ENCODE results near the gene DOP1A.

Gene DOP1A

DNA sequence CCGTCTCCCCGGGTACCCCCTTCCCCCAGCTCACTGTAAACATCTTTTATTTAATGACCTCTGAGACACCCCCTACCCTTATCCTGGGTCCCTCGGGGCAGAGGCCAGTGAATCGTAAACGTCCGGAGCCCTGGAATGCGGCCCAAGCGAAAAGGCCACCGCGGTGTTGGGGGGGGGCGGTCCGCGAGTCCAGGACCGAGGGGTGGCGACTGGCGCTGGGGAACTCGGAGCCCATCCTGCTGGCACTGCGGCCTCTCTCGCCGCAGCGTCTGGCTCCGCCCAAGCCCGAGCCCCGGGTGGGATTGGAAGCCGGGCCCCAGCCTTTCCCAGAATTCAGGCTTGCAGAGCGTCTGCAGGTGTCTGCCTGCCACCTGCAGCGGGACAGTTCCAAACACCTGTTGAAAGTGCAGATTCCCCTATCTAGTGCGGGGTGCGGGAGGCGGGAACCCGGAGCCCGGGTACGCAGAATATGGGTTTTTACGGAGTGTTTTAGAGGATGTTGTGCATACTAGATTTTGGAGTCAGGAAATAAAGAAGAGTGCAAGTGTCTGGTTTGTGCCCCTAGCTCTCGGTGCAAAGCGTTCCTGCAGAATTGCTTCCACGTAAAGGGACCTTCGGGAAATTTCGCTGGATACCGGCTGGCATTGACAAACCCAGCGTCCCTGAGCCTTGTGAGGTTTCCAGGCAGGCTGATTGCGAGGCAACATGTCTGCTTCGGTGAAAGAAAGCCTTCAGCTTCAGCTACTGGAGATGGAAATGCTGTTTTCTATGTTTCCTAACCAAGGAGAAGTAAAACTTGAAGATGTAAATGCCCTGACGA lies 126.5 kb downstream of the DOP1A start:
- peak overlapping the region; percentile 86 for H3K4me3 ChIP-seq (ENCODE audit: low read length)
- TF ChIP-seq CTCF (conservative IDR thresholded peaks at IDR 0.05; ENCODE audit: low read length) = no peak
- DNase-seq (ENCODE audit: low read depth) = peak; percentile 21

- peak; percentile 39 for DNase-seq (ENCODE audit: low read depth)
- TF ChIP-seq CTCF (conservative IDR thresholded peaks at IDR 0.05; ENCODE audit: low read length) = no peak
These were observed 131.2 kb downstream of the DOP1A start for GRCh38 chr6:83198486-83199172.

DNA sequence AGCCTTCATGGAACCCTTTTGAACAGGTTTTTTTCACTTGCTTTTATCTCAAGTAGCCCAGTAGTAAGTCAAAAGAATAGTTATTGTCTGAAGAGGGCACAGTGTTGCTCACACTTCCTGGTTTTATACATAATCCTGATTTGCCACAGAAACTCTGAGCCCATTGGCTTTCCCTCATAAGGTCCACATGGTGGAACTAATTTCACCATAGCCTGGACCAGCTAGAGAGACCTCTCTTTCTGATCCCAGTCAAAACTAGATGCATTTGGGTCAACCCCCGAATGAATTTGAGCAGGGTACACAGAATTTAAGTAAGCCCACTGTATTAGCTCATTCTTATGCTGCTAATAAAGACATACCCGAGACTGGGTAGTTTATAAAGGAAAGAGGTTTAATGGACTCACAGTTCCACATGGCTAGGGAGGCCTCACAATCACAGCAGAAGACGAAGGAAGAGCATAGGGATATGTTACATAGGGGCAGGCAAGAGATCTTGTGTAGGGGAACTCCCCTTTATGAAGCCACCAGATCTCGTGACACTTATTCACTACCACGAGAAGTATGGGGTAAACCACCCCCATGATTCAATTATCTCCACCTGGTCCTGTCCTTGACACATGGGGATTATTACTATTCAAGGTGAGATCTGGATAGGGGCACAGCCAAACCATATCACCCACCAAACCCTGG lies 131.8 kb downstream of the DOP1A start:
- no peak for DNase-seq (ENCODE audit: low read depth)

More at GRCh38 chr6:83198486-83199172, 131.2 kb downstream of the DOP1A start:
- H3K4me3 ChIP-seq (ENCODE audit: low read length) = no peak overlapping the region

DNA sequence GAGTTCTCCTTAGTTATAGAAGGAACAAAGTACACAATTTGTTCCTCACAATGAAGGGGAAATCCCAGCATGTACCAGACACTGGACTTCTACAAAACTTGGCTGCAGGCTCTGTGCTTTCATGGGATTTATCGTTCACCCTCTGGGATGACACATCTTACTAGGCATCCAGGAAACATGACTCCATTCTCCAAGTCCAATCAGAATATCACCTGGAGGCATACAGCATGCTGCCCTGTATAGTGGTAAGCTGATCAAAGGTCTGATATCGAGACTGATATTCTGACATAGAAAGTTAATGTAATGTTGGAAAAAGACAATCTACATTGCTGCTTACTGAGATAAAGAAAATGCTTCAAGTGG lies 132.4 kb downstream of the DOP1A start:
- DNase-seq (ENCODE audit: low read depth) = peak; percentile 37
- no peak for TF ChIP-seq CTCF (conservative IDR thresholded peaks at IDR 0.05; ENCODE audit: low read length)
- no peak overlapping the region for H3K4me3 ChIP-seq (ENCODE audit: low read length)

More for the DNA sequence above, 131.8 kb downstream of the DOP1A start:
- H3K4me3 ChIP-seq (ENCODE audit: low read length) = no peak overlapping the region
- TF ChIP-seq CTCF (conservative IDR thresholded peaks at IDR 0.05; ENCODE audit: low read length) = no peak

- TF ChIP-seq CTCF (conservative IDR thresholded peaks at IDR 0.05; ENCODE audit: low read length) = no peak
- no peak overlapping the region for H3K4me3 ChIP-seq (ENCODE audit: low read length)
- no peak for DNase-seq (ENCODE audit: low read depth)
These were observed 134.6 kb downstream of the DOP1A start for GRCh38 chr6:83202031-83202430.

- TF ChIP-seq CTCF (conservative IDR thresholded peaks at IDR 0.05; ENCODE audit: low read length) = peak; percentile 97
- H3K4me3 ChIP-seq (ENCODE audit: low read length) = no peak overlapping the region
- peak; percentile 80 for DNase-seq (ENCODE audit: low read depth)
These were observed 147.9 kb downstream of the DOP1A start for GRCh38 chr6:83215131-83216047.

Measured in AG10803 (cell line).